HG03196 (cell line): ENCODE measurements around the gene PCGF3.
"Not testable (repeated sequence)": the region's sequence is repeated elsewhere in the genome, so short reads cannot be mapped to it uniquely, and the experiment has no call there.

ENCODE experiments used
- ATAC-seq: cut with Tn5 transposase; IDR thresholded peaks from one replicate; pipeline ENCODE4 v1.9.1; 2021; ENCODE audit not compliant: unreplicated experiment

The PCGF3 gene

GRCh38 chr4:780255-780654, 74.6 kb downstream of the PCGF3 start:
- ATAC-seq: not testable (repeated sequence)

GRCh38 chr4:780716-781492, 75.3 kb downstream of the PCGF3 start:
- peak; percentile 2 for ATAC-seq

GRCh38 chr4:781493-782216, 76.0 kb downstream of the PCGF3 start:
- ATAC-seq: peak; percentile 95

GRCh38 chr4:784401-785331, 79.0 kb downstream of the PCGF3 start:
- no peak for ATAC-seq

GRCh38 chr4:785332-786073, 79.9 kb downstream of the PCGF3 start:
- ATAC-seq: no peak

GRCh38 chr4:786074-786741, 80.6 kb downstream of the PCGF3 start:
- no peak for ATAC-seq

- ATAC-seq: no peak
These were observed 81.2 kb downstream of the PCGF3 start for GRCh38 chr4:786861-787300.

- no peak for ATAC-seq
These were observed 81.9 kb downstream of the PCGF3 start for GRCh38 chr4:787561-787981.

- no peak for ATAC-seq
These were observed 82.5 kb downstream of the PCGF3 start for GRCh38 chr4:788006-788635.

- no peak for ATAC-seq
These were observed 83.1 kb downstream of the PCGF3 start for GRCh38 chr4:788636-789297.

GRCh38 chr4:789571-790465, 84.2 kb downstream of the PCGF3 start:
- no peak for ATAC-seq

GRCh38 chr4:790466-790820, 84.8 kb downstream of the PCGF3 start:
- ATAC-seq: no peak

GRCh38 chr4:791252-791897, 85.7 kb downstream of the PCGF3 start:
- no peak for ATAC-seq

- no peak for ATAC-seq
These were observed 86.4 kb downstream of the PCGF3 start for GRCh38 chr4:791898-792625.

GRCh38 chr4:792626-793092, 87.0 kb downstream of the PCGF3 start:
- ATAC-seq: no peak

GRCh38 chr4:793093-793861, 87.6 kb downstream of the PCGF3 start:
- no peak for ATAC-seq
